ENCODE data around the gene FAM219B. TPM values are rescaled to one million over a fixed set of nuclear protein-coding genes. Genes with fewer than 3 reads are reported as not detected.

The FAM219B gene
- total RNA-seq, 1 experiment from 2014 or later: 41.8 TPM

GRCh38 chr15:74933573-74933972 is 26.9 kb upstream of the FAM219B start:
- peaks cover 16% of the 10 kb centered on the region for H3K36me3 ChIP-seq (ENCODE audit: low read depth)

GRCh38 chr15:74928771-74929198 is 22.1 kb upstream of the FAM219B start:
- POLR2A ChIA-PET (ENCODE audit: unreplicated experiment): no interaction called here

More at GRCh38 chr15:74933573-74933972, 26.9 kb upstream of the FAM219B start:
- DNase-seq: no peak
- Histone ChIP-seq H4K20me1 (ENCODE audit: insufficient read depth) (peaks cover 26% of the 10 kb centered on the region), H3K79me2 (ENCODE audit: low read depth) (peaks cover 66% of the 10 kb centered on the region), H3K9me3 (ENCODE audit: insufficient read depth, low read depth) (no peaks in the 10 kb centered on the region), H3F3A (ENCODE audit: insufficient read depth, low read depth) (peaks cover 21% of the 10 kb centered on the region; the same call in 1 of the 2 replicates), H3K4me2 (no peak overlapping the region), H2AFZ (no peak overlapping the region), H3K9me2 (ENCODE audit: insufficient read depth) (no peaks in the 10 kb centered on the region), H3K27me3 (ENCODE audit: insufficient read depth, low read depth) (no peaks in the 10 kb centered on the region), H3K4me1 (replicated peaks; ENCODE audit: insufficient read depth) (peaks cover 14% of the 10 kb centered on the region), H3K27ac (no peak overlapping the region), H3K4me3 (no peak overlapping the region)
- no TSS peak for BruUV-seq (replicated peaks)
- TF ChIP-seq CTCF (conservative IDR thresholded peaks at IDR 0.05) (no peak), EZH2 (IDR thresholded peaks at IDR 0.05; ENCODE audit: low read depth) (no peak)
- intact Hi-C loops (cut with micrococcal nuclease; ENCODE audit: unreplicated experiment): no loop called here
- ChIA-PET CTCF (no interaction called here), POLR2A (ENCODE audit: unreplicated experiment) (no interaction called here)

DNA sequence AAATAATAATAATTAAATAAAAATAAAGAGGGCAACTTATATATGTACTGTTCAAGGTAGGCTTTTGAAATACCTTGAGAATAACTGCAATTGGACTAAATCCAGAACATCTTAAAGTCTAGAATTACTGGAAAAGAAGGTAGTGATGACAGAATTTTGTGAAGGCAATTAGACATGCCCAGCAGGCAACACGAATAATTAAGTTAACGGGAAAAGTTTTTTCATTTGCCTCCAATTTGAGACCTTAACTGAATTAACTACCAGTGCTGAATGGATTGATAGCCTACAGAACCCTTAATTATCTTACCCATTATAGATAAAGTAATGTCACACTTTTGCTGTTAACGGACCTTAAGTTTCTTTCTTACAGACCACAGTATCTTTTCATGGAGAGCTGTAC is 17.9 kb upstream of the FAM219B start:
- H3K9me3 ChIP-seq (ENCODE audit: insufficient read depth, low read depth): no peaks in the 10 kb centered on the region
- no peak overlapping the region for H2AFZ ChIP-seq
- H3K79me2 ChIP-seq (ENCODE audit: low read depth): no peaks in the 10 kb centered on the region
- DNase-seq: no peak
- H3K4me3 ChIP-seq: no peak overlapping the region
- no peak for TF ChIP-seq EZH2 (IDR thresholded peaks at IDR 0.05; ENCODE audit: low read depth)
- no peak for TF ChIP-seq CTCF (conservative IDR thresholded peaks at IDR 0.05)
- CTCF ChIA-PET: no interaction called here
- POLR2A ChIA-PET (ENCODE audit: unreplicated experiment): no interaction called here
- no peak overlapping the region for H3K4me2 ChIP-seq
- peaks cover 18% of the 10 kb centered on the region; the same call in 1 of the 2 replicates for H3K36me3 ChIP-seq (ENCODE audit: low read depth)
- H3K27me3 ChIP-seq (ENCODE audit: insufficient read depth, low read depth): no peaks in the 10 kb centered on the region
- BruUV-seq (replicated peaks): no TSS peak
- no peak overlapping the region for H3K27ac ChIP-seq
- peaks cover 8% of the 10 kb centered on the region; the same call in 1 of the 2 replicates for H3F3A ChIP-seq (ENCODE audit: insufficient read depth, low read depth)
- H3K4me1 ChIP-seq (replicated peaks; ENCODE audit: insufficient read depth): no peaks in the 10 kb centered on the region
- H4K20me1 ChIP-seq (ENCODE audit: insufficient read depth): peaks cover 9% of the 10 kb centered on the region; the same call in 1 of the 2 replicates
- H3K9me2 ChIP-seq (ENCODE audit: insufficient read depth): no peaks in the 10 kb centered on the region
- intact Hi-C loops (cut with micrococcal nuclease; ENCODE audit: unreplicated experiment): no loop called here

More at GRCh38 chr15:74928771-74929198, 22.1 kb upstream of the FAM219B start:
- Histone ChIP-seq H3K4me2 (no peak overlapping the region), H4K20me1 (ENCODE audit: insufficient read depth) (peaks cover 22% of the 10 kb centered on the region), H3K27me3 (ENCODE audit: insufficient read depth, low read depth) (no peaks in the 10 kb centered on the region), H2AFZ (no peak overlapping the region), H3K9me2 (ENCODE audit: insufficient read depth) (no peaks in the 10 kb centered on the region), H3K27ac (no peak overlapping the region), H3K4me1 (replicated peaks; ENCODE audit: insufficient read depth) (no peaks in the 10 kb centered on the region), H3K9me3 (ENCODE audit: insufficient read depth, low read depth) (no peaks in the 10 kb centered on the region), H3K79me2 (ENCODE audit: low read depth) (peaks cover 26% of the 10 kb centered on the region), H3F3A (ENCODE audit: insufficient read depth, low read depth) (peaks cover 11% of the 10 kb centered on the region; the same call in 1 of the 2 replicates), H3K4me3 (no peak overlapping the region), H3K36me3 (ENCODE audit: low read depth) (peaks cover 13% of the 10 kb centered on the region)
- TF ChIP-seq EZH2 (IDR thresholded peaks at IDR 0.05; ENCODE audit: low read depth) (no peak), CTCF (conservative IDR thresholded peaks at IDR 0.05) (no peak)
- no peak for DNase-seq
- CTCF ChIA-PET: no interaction called here
- intact Hi-C loops (cut with micrococcal nuclease; ENCODE audit: unreplicated experiment): no loop called here
- no TSS peak for BruUV-seq (replicated peaks)
